K562 (cell line): ENCODE results near the gene RESF1. TPM values are rescaled to one million over a fixed set of nuclear protein-coding genes. Genes with fewer than 3 reads are reported as not detected.

Experiments
- ATAC-seq: fragments of 200-7000 bp; cut with Tn5 transposase; 3 replicates; pipeline ENCODE4 v1.9.1; 2020; ENCODE audit warnings: moderate library complexity
- BruUV-seq: library from RNA; stranded (reverse); fragments of 400-500 nt; replicated peaks from 2 replicates; lab custom pipeline; 2021; lab: Mats Ljungman, UMichigan
- CTCF ChIA-PET: fragments of 300-600 bp; formaldehyde crosslinking; extraction: SDS; loops from one replicate; lab custom pipeline; 2021; ENCODE audit warnings: low intra/inter-chr PET ratio; lab: Yijun Ruan, JAX
- POLR2A ChIA-PET: fragments of 300-600, 350-650 bp; sonication (Branson Sonifier 250); formaldehyde crosslinking; extraction: SDS; loops from one replicate; lab custom pipeline; 2021; ENCODE audit warnings: antibody characterized with exemption, inconsistent platforms; lab: Yijun Ruan, JAX
- DNase-seq, 4 experiments: peaks; one replicate each; pipeline versions ENCODE4 v3.0.0 to v3.0.0-alpha.2; 2011 to 2018; ENCODE audit warnings: low spot score in 3 of 4, mixed read lengths in 3 of 4; ENCODE audit errors: extremely low read depth in 1 of 4
- FAIRE-seq: peaks from 2 replicates; lab custom pipeline; 2011; peaks lifted over from hg19 to GRCh38; lab: Jason Lieb, UNC
- H2AFZ ChIP-seq: 2 replicates; pipeline ENCODE4 v1.6.0; 2011; ENCODE audit warnings: low read depth, low read length, control low read depth, inconsistent platforms
- H3K27ac ChIP-seq: fragments of 200-600 bp; 3 replicates; pipeline ENCODE4 v1.8.0; 2011; ENCODE audit warnings: low read depth, mild to moderate bottlenecking, control low read depth, inconsistent platforms, low read length, moderate library complexity, mixed read lengths; ENCODE audit errors: extremely low read depth
- H3K27me3 ChIP-seq, 2 experiments: fragments of 300-600 bp in 1 of 2; 2 replicates in 1 of 2; 3 replicates in 1 of 2; pipeline versions ENCODE4 v1.6.0 to v1.8.0; 2011; ENCODE audit warnings: inconsistent platforms in 2 of 2, low read length in 2 of 2, mild to moderate bottlenecking in 1 of 2, mixed read lengths in 1 of 2, moderate library complexity in 1 of 2; ENCODE audit not compliant: control insufficient read depth in 2 of 2, insufficient read depth in 2 of 2
- H3K36me3 ChIP-seq: fragments of 300-600 bp; 3 replicates; pipeline ENCODE4 v1.8.0; 2011; ENCODE audit warnings: mild to moderate bottlenecking, low read length, inconsistent platforms; ENCODE audit not compliant: control insufficient read depth, insufficient read depth
- H3K4me1 ChIP-seq, 2 experiments: fragments of 200-600 bp in 1 of 2; replicated peaks in 1 of 2; 2 replicates in 1 of 2; 3 replicates in 1 of 2; pipeline versions ENCODE4 v1.5.1 to v1.8.0; 2011; ENCODE audit warnings: inconsistent platforms in 2 of 2, low read length in 2 of 2, mild to moderate bottlenecking in 1 of 2, mixed read lengths in 1 of 2, moderate library complexity in 1 of 2; ENCODE audit not compliant: control insufficient read depth in 2 of 2, insufficient read depth in 2 of 2
- H3K4me2 ChIP-seq: 2 replicates; pipeline ENCODE4 v1.6.1; 2011; ENCODE audit warnings: low read length, control low read depth, inconsistent platforms, mixed read lengths; ENCODE audit not compliant: insufficient read depth
- H3K4me3 ChIP-seq: fragments of 200-600 bp; sonication (generic), shearing (Covaris generic); 2 replicates; pipeline ENCODE4 v1.5.1; 2016; ENCODE audit warnings: control low read depth, inconsistent platforms
- H3K79me2 ChIP-seq: fragments of 200-600 bp; 3 replicates; pipeline ENCODE4 v1.8.0; 2011; ENCODE audit warnings: low read length, inconsistent platforms; ENCODE audit not compliant: control insufficient read depth, insufficient read depth
- H3K9ac ChIP-seq, 2 experiments: 2 replicates each; pipeline versions ENCODE4 v1.6.0 to v1.6.1; 2011; ENCODE audit warnings: low read depth in 2 of 2, low read length in 2 of 2, control low read depth in 1 of 2, inconsistent platforms in 1 of 2, mild to moderate bottlenecking in 1 of 2, mixed read lengths in 1 of 2; ENCODE audit not compliant: insufficient read depth in 1 of 2
- H3K9me1 ChIP-seq: one replicate; pipeline ENCODE4 v1.6.0; 2011; ENCODE audit warnings: inconsistent platforms, mild to moderate bottlenecking, low read length, moderate library complexity; ENCODE audit not compliant: control insufficient read depth, insufficient read depth
- H3K9me3 ChIP-seq: replicated peaks from 2 replicates; pipeline ENCODE4 v1.5.1; 2011; ENCODE audit warnings: low read depth, low read length, inconsistent platforms; ENCODE audit not compliant: control insufficient read depth, insufficient read depth
- H4K20me1 ChIP-seq: replicated peaks from 2 replicates; pipeline ENCODE4 v1.6.1; 2011; ENCODE audit warnings: low read length, inconsistent platforms, mixed read lengths; ENCODE audit not compliant: control insufficient read depth, insufficient read depth
- CC2D1A ChIP-seq: fragments of 450-650 bp; IDR thresholded peaks from 2 replicates; pipeline ENCODE4 v1.6.1; 2017; ENCODE audit warnings: mild to moderate bottlenecking
- FOXK2 ChIP-seq, 2 experiments: fragments of 450-650 bp; IDR thresholded peaks in 1 of 2; conservative IDR thresholded peaks in 1 of 2; 2 replicates each; pipeline ENCODE4 v1.6.1; 2016; ENCODE audit warnings: low read depth in 2 of 2, mild to moderate bottlenecking in 1 of 2
- RAD21 ChIP-seq, 2 experiments: fragments of 250-450 bp in 1 of 2; fragments of 450-650 bp in 1 of 2; sonication (Bioruptor Pico) in 1 of 2; formaldehyde crosslinking in 1 of 2; IDR thresholded peaks in 1 of 2; conservative IDR thresholded peaks in 1 of 2; 2 replicates each; pipeline versions ENCODE4 v1.4.0 to v1.8.0; 2020 to 2022; ENCODE audit warnings: mild to moderate bottlenecking in 2 of 2, moderate library complexity in 1 of 2
- SMAD4 ChIP-seq: fragments of 250-450 bp; sonication (Bioruptor Pico); conservative IDR thresholded peaks from 2 replicates; pipeline ENCODE4 v1.8.0; 2021; ENCODE audit warnings: inconsistent platforms, mild to moderate bottlenecking, moderate library complexity
- ZNF318 ChIP-seq, 2 experiments: fragments of 450-650 bp; IDR thresholded peaks; 2 replicates each; pipeline ENCODE4 v1.6.1; 2016; ENCODE audit warnings: mild to moderate bottlenecking in 2 of 2, borderline replicate concordance in 1 of 2, low read depth in 1 of 2, moderate library complexity in 1 of 2
- ZNF444 ChIP-seq: fragments of 250-450 bp; sonication (Bioruptor Pico); IDR thresholded peaks from 2 replicates; pipeline ENCODE4 v1.4.0; 2020; ENCODE audit warnings: mild to moderate bottlenecking, moderate library complexity
- ZNF740 ChIP-seq, 3 experiments: fragments of 200-800 bp in 1 of 3; sonication (Bioruptor generic) in 1 of 3; sonication (generic) in 1 of 3; formaldehyde crosslinking in 1 of 3; IDR thresholded peaks; 2 replicates each; pipeline versions ENCODE4 v1.6.1 to v1.8.0; 2016 to 2022; ENCODE audit warnings: mild to moderate bottlenecking in 2 of 3, missing compliant biosample characterization in 2 of 3, missing genetic modification characterization in 2 of 3, missing genetic modification reagents in 1 of 3
- ZNF766 ChIP-seq: fragments of 200-800 bp; sonication (Bioruptor generic); conservative IDR thresholded peaks from 2 replicates; pipeline ENCODE4 v1.6.1; 2016; ENCODE audit warnings: missing genetic modification characterization, missing compliant biosample characterization
- WGBS: fragments of 100-300 bp; shearing (Covaris generic); methylation state at CpG from one replicate; pipeline ENCODE4 v1.1.6; 2016; ENCODE audit warnings: low coverage, mixed read lengths; ENCODE audit not compliant: insufficient coverage; ENCODE audit errors: missing lambda C conversion rate; 5-methylcytosine and 5-hydroxymethylcytosine counted together
- in situ Hi-C: fragments of 300-500 bp; cut with MboI; formaldehyde crosslinking; loops from 4 replicates; pipeline ENCODE4 v1.15.0; 2018; ENCODE audit warnings: inconsistent platforms, mixed read lengths
- intact Hi-C: fragments of 100-400 bp; cut with micrococcal nuclease; formaldehyde crosslinking; loops from 2 replicates; pipeline ENCODE4 v1.14.2; 2022
- polyA plus RNA-seq, 8 experiments: library from polyadenylated mRNA; depleted of rRNA in 4 of 8; stranded (reverse) in 5 of 8; unstranded in 3 of 8; fragments of >200 nt; fragmentation: Nextera tagmentation in 2 of 8; fragmentation: Illumina TruSeq in 1 of 8; extraction: Ambion mirVana in 2 of 8; extraction: Trizol in 1 of 8; gene quantifications; 2 replicates each; pipeline versions ENCODE4 v1.2.1 to v1.2.3, GENCODE V29; 2011 to 2014; ENCODE audit warnings: inconsistent platforms in 1 of 8, missing spikeins in 1 of 8
- total RNA-seq, 7 experiments: library from RNA; depleted of rRNA in 6 of 7; stranded (reverse); fragments of >200 nt in 6 of 7; fragmentation: Illumina TruSeq in 2 of 7; extraction: Trizol in 2 of 7; gene quantifications; 2 replicates each; pipeline versions ENCODE4 v1.2.1 to v1.2.3, GENCODE V29; 2011 to 2021; ENCODE audit warnings: low replicate concordance in 1 of 7

RESF1 gene
- total and polyA plus RNA-seq, 9 of the 15 experiments (the other 6 are each of a cell fraction or from before 2014, with no cell fraction given): 21.5 to 121 (median 53.6) TPM

GRCh38 chr12:32000373-32001005 lies 41.3 kb downstream of the RESF1 start:
- H2AFZ ChIP-seq: peak overlapping the region; percentile 13; the same call in 1 of the 2 replicates
- H3K9me3 ChIP-seq: peaks cover 11% of the 10 kb centered on the region
- no peaks in the 10 kb centered on the region for H3K79me2 ChIP-seq
- H3K4me1 ChIP-seq: peaks cover 20 to 23% of the 10 kb centered on the region in 2 experiments
- peak overlapping the region; percentile 55; the same call in 2 of the 3 replicates for H3K27ac ChIP-seq
- no peaks in the 10 kb centered on the region for H3K27me3 ChIP-seq
- no TSS peak for BruUV-seq
- ChIA-PET CTCF (no interaction called here), POLR2A (interaction anchor here (0.7 to 2.6 kb wide), 6 partner anchors 10 to 45 kb away, joined by 3 to 12 read pairs (median 4); partner anchors contain the start of gene RESF1)
- intact Hi-C loops: loop anchor here (1.0 kb wide), 1 partner anchor 40 kb away; no protein-coding TSS in a partner anchor
- peak overlapping the region; percentile 5 for H3K4me2 ChIP-seq
- FAIRE-seq (peak; percentile 93), DNase-seq (peak; percentile 67 to 94 (median 76)), ATAC-seq (peak; percentile 89)
- no peak overlapping the region for H3K4me3 ChIP-seq
- no peak overlapping the region for H3K9ac ChIP-seq
- H4K20me1 ChIP-seq: no peaks in the 10 kb centered on the region
- H3K36me3 ChIP-seq: peaks cover 29% of the 10 kb centered on the region
- 9% methylated on average over 7 of the region's 7 CpGs for WGBS
- no peaks in the 10 kb centered on the region for H3K9me1 ChIP-seq
- in situ Hi-C loops: no loop called here
- TF ChIP-seq ZNF740 (CRISPR knock-in tag; IDR thresholded peaks at IDR 0.05) (no peak), ZNF740 (tag; IDR thresholded peaks at IDR 0.05) (no peak), ZNF444 (CRISPR knock-in tag) (no peak), ZNF318 (IDR thresholded peaks at IDR 0.05; ENCODE audit: borderline replicate concordance in 1 of 2, low read depth in 1 of 2) (0 out of 4 replicates have a peak, but pooled peaks of 1 of the 2 experiments have one; percentile 53), RAD21 (CRISPR knock-in tag; conservative IDR thresholded peaks at IDR 0.05 in 1 of 2, IDR thresholded peaks at IDR 0.05 in 1 of 2) (no peak), CC2D1A (peak; percentile 92), FOXK2 (conservative IDR thresholded peaks at IDR 0.05 in 1 of 2, IDR thresholded peaks at IDR 0.05 in 1 of 2; ENCODE audit: low read depth in 2 of 2) (no peak; a peak in 1 of 4 replicates), ZNF766 (CRISPR knock-in tag) (peak; percentile 55), SMAD4 (CRISPR knock-in tag) (peak; percentile 86)
